Bronchial epithelial cell (primary cell): ENCODE results near the gene DTWD2. TPM values are rescaled to one million over a fixed set of nuclear protein-coding genes. Genes with fewer than 3 reads are reported as not detected.

ENCODE experiments used
- DNase-seq: peaks from one replicate; pipeline ENCODE4 v3.0.0-alpha.2; 2010; ENCODE audit warnings: low read depth
- FAIRE-seq: peaks from 2 replicates; lab custom pipeline; 2011; peaks lifted over from hg19 to GRCh38; lab: Jason Lieb, UNC
- H3K27me3 ChIP-seq: 2 replicates; pipeline ENCODE4 v1.5.1; 2011; ENCODE audit warnings: low read length; ENCODE audit not compliant: control insufficient read depth, insufficient read depth
- H3K36me3 ChIP-seq: 2 replicates; pipeline ENCODE4 v1.5.1; 2011; ENCODE audit warnings: low read length; ENCODE audit not compliant: control insufficient read depth, insufficient read depth
- H3K4me3 ChIP-seq: 2 replicates; pipeline ENCODE4 v1.5.1; 2011; ENCODE audit warnings: mild to moderate bottlenecking, low read depth, low read length, control low read depth
- CTCF ChIP-seq: IDR thresholded peaks from 2 replicates; pipeline ENCODE4 v1.5.1; 2011; ENCODE audit warnings: mild to moderate bottlenecking, moderate library complexity, low read length, control low read depth, inconsistent platforms; ENCODE audit not compliant: insufficient read depth, severe bottlenecking
- total RNA-seq: library from RNA; depleted of rRNA; stranded (reverse); fragments of >200 nt; gene quantifications from 2 replicates; pipeline ENCODE4 v1.2.1, GENCODE V29; 2014

DTWD2 gene
- total RNA-seq, 1 donor from 2014 or later = 4.2 TPM

- DNase-seq (no peak), FAIRE-seq (no peak)
- Histone ChIP-seq H3K36me3 (no peaks in the 10 kb centered on the region), H3K4me3 (no peak overlapping the region), H3K27me3 (no peaks in the 10 kb centered on the region)
- no peak for TF ChIP-seq CTCF
Observed at GRCh38 chr5:118933703-118934102, 54.6 kb downstream of the DTWD2 start.

GRCh38 chr5:118931564-118931963 is 56.8 kb downstream of the DTWD2 start:
- no peak for TF ChIP-seq CTCF
- H3K27me3 ChIP-seq = no peaks in the 10 kb centered on the region
- FAIRE-seq (no peak), DNase-seq (no peak)
- H3K36me3 ChIP-seq = no peaks in the 10 kb centered on the region
- no peak overlapping the region for H3K4me3 ChIP-seq

- Histone ChIP-seq H3K4me3 (no peak overlapping the region), H3K27me3 (no peaks in the 10 kb centered on the region), H3K36me3 (no peaks in the 10 kb centered on the region)
- no peak for FAIRE-seq
- DNase-seq = no peak
- no peak for TF ChIP-seq CTCF
Observed at GRCh38 chr5:118924006-118924389, 64.3 kb downstream of the DTWD2 start.

GRCh38 chr5:118923295-118924005 is 64.9 kb downstream of the DTWD2 start:
- TF ChIP-seq CTCF = no peak
- no peak for DNase-seq
- no peaks in the 10 kb centered on the region for H3K27me3 ChIP-seq
- H3K36me3 ChIP-seq = no peaks in the 10 kb centered on the region
- no peak overlapping the region for H3K4me3 ChIP-seq
- FAIRE-seq = no peak

- no peak for TF ChIP-seq CTCF
- no peaks in the 10 kb centered on the region for H3K36me3 ChIP-seq
- FAIRE-seq (no peak), DNase-seq (no peak)
- no peak overlapping the region for H3K4me3 ChIP-seq
- H3K27me3 ChIP-seq = no peaks in the 10 kb centered on the region
Observed at GRCh38 chr5:118921866-118922265, 66.5 kb downstream of the DTWD2 start.

- no peak for TF ChIP-seq CTCF
- DNase-seq (no peak), FAIRE-seq (no peak)
- Histone ChIP-seq H3K4me3 (no peak overlapping the region), H3K27me3 (no peaks in the 10 kb centered on the region), H3K36me3 (no peaks in the 10 kb centered on the region)
Observed at GRCh38 chr5:118919016-118919415, 69.3 kb downstream of the DTWD2 start.
